Lower lobe of right lung (tissue), 2 donors: Measurements from ENCODE around the gene SPATA17. TPM values are rescaled to one million over a fixed set of nuclear protein-coding genes. Genes with fewer than 3 reads are reported as not detected.

Experiments used
- ATAC-seq, 2 donors: fragments of 200-7000 bp; cut with Tn5 transposase; one replicate each; pipeline ENCODE4 v1.9.1; 2020 to 2022; ENCODE audit warnings: mild to moderate bottlenecking in 2 of 2, moderate library complexity in 2 of 2
- DNase-seq: peaks from one replicate; pipeline ENCODE4 v3.0.0-alpha.2; 2020
- H3K27ac ChIP-seq: fragments of 200-600 bp; one replicate; pipeline ENCODE4 v1.8.0; 2022
- H3K27me3 ChIP-seq: fragments of 200-600 bp; one replicate; pipeline ENCODE4 v1.8.0; 2022; ENCODE audit warnings: low read depth
- H3K36me3 ChIP-seq: fragments of 200-600 bp; one replicate; pipeline ENCODE4 v1.8.0; 2022; ENCODE audit warnings: mild to moderate bottlenecking
- H3K4me1 ChIP-seq: fragments of 200-600 bp; one replicate; pipeline ENCODE4 v1.8.0; 2022
- H3K4me3 ChIP-seq: fragments of 200-600 bp; one replicate; pipeline ENCODE4 v1.8.0; 2022; ENCODE audit warnings: mild to moderate bottlenecking
- H3K9me3 ChIP-seq: fragments of 200-600 bp; one replicate; pipeline ENCODE4 v1.8.0; 2022
- intact Hi-C: fragments of 100-400 bp; cut with DNase I; formaldehyde crosslinking; loops from one replicate; pipeline ENCODE4 v1.11.0; 2022
- total RNA-seq: library from RNA; stranded (reverse); fragmentation: NEBNext Ultra II Directional; extraction: Animal tissue kit (Norgen Biotek cat#: 25700); gene quantifications from one replicate; pipeline ENCODE4 v1.2.1, GENCODE V29; 2021
- TF ChIP-seq, protein P1 (sequence below): fragments of 200-600 bp; IDR thresholded peaks from one replicate; pipeline ENCODE4 v1.8.0; 2022; ENCODE audit warnings: antibody characterized with exemption, mild to moderate bottlenecking
- donor health status: DM: no; HTN: yes; CAD: no; lungs with severe emphysema.

SPATA17 gene
- total RNA-seq, 1 donor from 2014 or later: 4.0 TPM

GRCh38 chr1:217885181-217885580 is 254.0 kb downstream of the SPATA17 start:
- H3K27me3 ChIP-seq: no peaks in the 10 kb centered on the region
- ATAC-seq: no peak
- H3K4me3 ChIP-seq: no peak overlapping the region
- H3K4me1 ChIP-seq: no peaks in the 10 kb centered on the region
- H3K9me3 ChIP-seq: no peaks in the 10 kb centered on the region
- H3K36me3 ChIP-seq: no peaks in the 10 kb centered on the region
- no peak overlapping the region for H3K27ac ChIP-seq
- intact Hi-C loops: no loop called here
- no peak for DNase-seq
- TF ChIP-seq, protein P1, sequence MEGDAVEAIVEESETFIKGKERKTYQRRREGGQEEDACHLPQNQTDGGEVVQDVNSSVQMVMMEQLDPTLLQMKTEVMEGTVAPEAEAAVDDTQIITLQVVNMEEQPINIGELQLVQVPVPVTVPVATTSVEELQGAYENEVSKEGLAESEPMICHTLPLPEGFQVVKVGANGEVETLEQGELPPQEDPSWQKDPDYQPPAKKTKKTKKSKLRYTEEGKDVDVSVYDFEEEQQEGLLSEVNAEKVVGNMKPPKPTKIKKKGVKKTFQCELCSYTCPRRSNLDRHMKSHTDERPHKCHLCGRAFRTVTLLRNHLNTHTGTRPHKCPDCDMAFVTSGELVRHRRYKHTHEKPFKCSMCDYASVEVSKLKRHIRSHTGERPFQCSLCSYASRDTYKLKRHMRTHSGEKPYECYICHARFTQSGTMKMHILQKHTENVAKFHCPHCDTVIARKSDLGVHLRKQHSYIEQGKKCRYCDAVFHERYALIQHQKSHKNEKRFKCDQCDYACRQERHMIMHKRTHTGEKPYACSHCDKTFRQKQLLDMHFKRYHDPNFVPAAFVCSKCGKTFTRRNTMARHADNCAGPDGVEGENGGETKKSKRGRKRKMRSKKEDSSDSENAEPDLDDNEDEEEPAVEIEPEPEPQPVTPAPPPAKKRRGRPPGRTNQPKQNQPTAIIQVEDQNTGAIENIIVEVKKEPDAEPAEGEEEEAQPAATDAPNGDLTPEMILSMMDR: no peak

GRCh38 chr1:217888328-217888727 is 257.2 kb downstream of the SPATA17 start:
- ATAC-seq: no peak
- no peak overlapping the region for H3K4me3 ChIP-seq

GRCh38 chr1:217889401-217889800 is 258.3 kb downstream of the SPATA17 start:
- DNase-seq (no peak), ATAC-seq (no peak)
- Histone ChIP-seq H3K27ac (no peak overlapping the region), H3K4me3 (no peak overlapping the region), H3K27me3 (no peaks in the 10 kb centered on the region), H3K9me3 (no peaks in the 10 kb centered on the region), H3K4me1 (no peaks in the 10 kb centered on the region), H3K36me3 (no peaks in the 10 kb centered on the region)
- intact Hi-C loops: no loop called here
- TF ChIP-seq, protein P1: no peak

More at GRCh38 chr1:217888328-217888727, 257.2 kb downstream of the SPATA17 start:
- Histone ChIP-seq H3K9me3 (no peaks in the 10 kb centered on the region), H3K4me1 (no peaks in the 10 kb centered on the region), H3K36me3 (no peaks in the 10 kb centered on the region), H3K27ac (no peak overlapping the region), H3K27me3 (no peaks in the 10 kb centered on the region)
- TF ChIP-seq, protein P1: no peak
- no peak for DNase-seq
- intact Hi-C loops: no loop called here

GRCh38 chr1:217891966-217892365 is 260.8 kb downstream of the SPATA17 start:
- H3K4me3 ChIP-seq: no peak overlapping the region
- no peak overlapping the region for H3K27ac ChIP-seq
- H3K36me3 ChIP-seq: no peaks in the 10 kb centered on the region
- TF ChIP-seq, protein P1: no peak
- no peaks in the 10 kb centered on the region for H3K9me3 ChIP-seq
- intact Hi-C loops: no loop called here
- no peaks in the 10 kb centered on the region for H3K27me3 ChIP-seq
- no peaks in the 10 kb centered on the region for H3K4me1 ChIP-seq
- ATAC-seq (no peak), DNase-seq (no peak)

GRCh38 chr1:217892750-217893149 is 261.6 kb downstream of the SPATA17 start:
- no peak for DNase-seq
- intact Hi-C loops: no loop called here
- Histone ChIP-seq H3K4me3 (no peak overlapping the region), H3K4me1 (no peaks in the 10 kb centered on the region), H3K9me3 (no peaks in the 10 kb centered on the region), H3K36me3 (no peaks in the 10 kb centered on the region), H3K27ac (no peak overlapping the region), H3K27me3 (no peaks in the 10 kb centered on the region)
- no peak for ATAC-seq
- TF ChIP-seq, protein P1: no peak

- H3K4me3 ChIP-seq: no peak overlapping the region
- no peaks in the 10 kb centered on the region for H3K4me1 ChIP-seq
- TF ChIP-seq, protein P1: no peak
- ATAC-seq (no peak), DNase-seq (no peak)
- no peaks in the 10 kb centered on the region for H3K27me3 ChIP-seq
- H3K36me3 ChIP-seq: no peaks in the 10 kb centered on the region
- H3K27ac ChIP-seq: no peak overlapping the region
- intact Hi-C loops: no loop called here
- no peaks in the 10 kb centered on the region for H3K9me3 ChIP-seq
These were observed 264.7 kb downstream of the SPATA17 start for GRCh38 chr1:217895841-217896240.
